Measurements from ENCODE around the gene ALDOC. TPM values are rescaled to one million over a fixed set of nuclear protein-coding genes. Genes with fewer than 3 reads are reported as not detected.
A peak's percentile ranks its signal among the peaks of the same experiment; 100 is the strongest.

Gene ALDOC
- total and polyA plus RNA-seq, 10 of the 15 experiments (the other 5 are each of a cell fraction or from before 2014, with no cell fraction given): 16.0 to 268 (median 78.2) TPM

DNA sequence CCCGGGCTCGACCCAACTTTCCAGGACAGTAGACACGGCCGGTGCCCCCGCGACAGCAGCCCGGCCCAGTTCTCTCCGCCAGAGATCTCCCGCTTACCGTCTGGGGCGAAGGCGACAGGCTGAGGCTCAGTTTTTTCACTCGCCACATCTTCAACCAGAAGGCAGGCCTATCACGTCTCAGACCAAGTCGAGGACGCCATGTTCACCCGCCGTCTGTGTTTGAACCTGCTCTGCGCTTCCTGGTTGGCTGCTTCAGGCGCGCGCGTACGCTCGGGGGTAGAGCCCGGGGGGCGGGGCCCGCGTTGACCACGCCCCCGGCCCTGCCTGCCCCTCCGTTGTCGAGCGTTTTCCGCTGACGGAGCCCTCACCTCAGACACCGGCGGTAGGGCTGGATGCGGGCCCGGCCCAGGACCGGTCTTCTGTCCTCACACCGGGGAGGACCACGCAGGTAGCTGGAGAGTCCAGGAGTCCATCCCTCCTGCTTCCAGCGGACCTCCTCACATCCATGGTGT lies 22.2 kb upstream of the ALDOC start, which contains the start of gene SPAG5 (continued):
- TF ChIP-seq EP300 (IDR thresholded peaks at IDR 0.05; ENCODE audit: borderline replicate concordance in 1 of 2, control insufficient read depth in 1 of 2, low read depth in 2 of 2, low read length in 2 of 2) (no peak), CBX3 (IDR thresholded peaks at IDR 0.05; ENCODE audit: borderline replicate concordance, low read depth) (no peak), CREM (IDR thresholded peaks at IDR 0.05; ENCODE audit: low read depth) (peak; percentile 36; the same call in 1 of the 2 replicates), KDM1A (IDR thresholded peaks at IDR 0.05; ENCODE audit: borderline replicate concordance) (no peak), SPI1 (IDR thresholded peaks at IDR 0.05; ENCODE audit: borderline replicate concordance, insufficient read depth, low read depth, low read length) (no peak), HDAC2 (IDR thresholded peaks at IDR 0.05) (0 out of 2 replicates have a peak, but pooled peaks have one; percentile 84), BMI1 (IDR thresholded peaks at IDR 0.05; ENCODE audit: borderline replicate concordance) (no peak), USF2 (IDR thresholded peaks at IDR 0.05; ENCODE audit: borderline replicate concordance, low read depth, low read length) (no peak), SRF (IDR thresholded peaks at IDR 0.05; ENCODE audit: low read depth in 2 of 2, low read length in 2 of 2) (0 out of 4 replicates have a peak, but pooled peaks of 1 of the 2 experiments have one; percentile 3), EED (IDR thresholded peaks at IDR 0.05; ENCODE audit: low read depth) (no peak), JUNB (IDR thresholded peaks at IDR 0.05) (no peak), ZNF622 (IDR thresholded peaks at IDR 0.05) (no peak), NR2F1 (conservative IDR thresholded peaks at IDR 0.05) (no peak), TAF1 (IDR thresholded peaks at IDR 0.05; ENCODE audit: borderline replicate concordance, low read depth, low read length) (peak; percentile 78), ESRRA (IDR thresholded peaks at IDR 0.05; ENCODE audit: low read length) (no peak), POLR2AphosphoS2 (IDR thresholded peaks at IDR 0.05; ENCODE audit: low read depth, low read length) (peak; percentile 57; the same call in 1 of the 2 replicates), SUZ12 (IDR thresholded peaks at IDR 0.05; ENCODE audit: unreplicated experiment) (no peak), SMC3 (IDR thresholded peaks at IDR 0.05; ENCODE audit: borderline replicate concordance, low read length) (no peak), YY1 (IDR thresholded peaks at IDR 0.05; ENCODE audit: low read depth, low read length) (peak; percentile 93), E2F8 (IDR thresholded peaks at IDR 0.05; ENCODE audit: low read depth, partially characterized antibody) (no peak), POLR2AphosphoS5 (IDR thresholded peaks at IDR 0.05; ENCODE audit: low read length) (peak; percentile 89), SUPT20H (IDR thresholded peaks at IDR 0.05; ENCODE audit: borderline replicate concordance, control insufficient read depth, low read depth, low read length) (no peak)
- TF ChIP-seq, protein P1, sequence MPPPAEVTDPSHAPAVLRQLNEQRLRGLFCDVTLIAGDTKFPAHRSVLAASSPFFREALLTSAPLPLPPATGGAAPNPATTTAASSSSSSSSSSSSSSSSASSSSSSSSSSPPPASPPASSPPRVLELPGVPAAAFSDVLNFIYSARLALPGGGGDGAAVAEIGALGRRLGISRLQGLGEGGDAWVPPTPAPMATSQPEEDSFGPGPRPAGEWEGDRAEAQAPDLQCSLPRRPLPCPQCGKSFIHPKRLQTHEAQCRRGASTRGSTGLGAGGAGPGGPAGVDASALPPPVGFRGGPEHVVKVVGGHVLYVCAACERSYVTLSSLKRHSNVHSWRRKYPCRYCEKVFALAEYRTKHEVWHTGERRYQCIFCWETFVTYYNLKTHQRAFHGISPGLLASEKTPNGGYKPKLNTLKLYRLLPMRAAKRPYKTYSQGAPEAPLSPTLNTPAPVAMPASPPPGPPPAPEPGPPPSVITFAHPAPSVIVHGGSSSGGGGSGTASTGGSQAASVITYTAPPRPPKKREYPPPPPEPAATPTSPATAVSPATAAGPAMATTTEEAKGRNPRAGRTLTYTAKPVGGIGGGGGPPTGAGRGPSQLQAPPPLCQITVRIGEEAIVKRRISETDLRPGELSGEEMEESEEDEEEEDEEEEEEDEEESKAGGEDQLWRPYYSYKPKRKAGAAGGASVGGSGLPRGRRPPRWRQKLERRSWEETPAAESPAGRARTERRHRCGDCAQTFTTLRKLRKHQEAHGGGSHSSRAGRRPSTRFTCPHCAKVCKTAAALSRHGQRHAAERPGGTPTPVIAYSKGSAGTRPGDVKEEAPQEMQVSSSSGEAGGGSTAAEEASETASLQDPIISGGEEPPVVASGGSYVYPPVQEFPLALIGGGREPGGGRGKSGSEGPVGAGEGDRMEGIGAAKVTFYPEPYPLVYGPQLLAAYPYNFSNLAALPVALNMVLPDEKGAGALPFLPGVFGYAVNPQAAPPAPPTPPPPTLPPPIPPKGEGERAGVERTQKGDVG (CRISPR knock-in tag; IDR thresholded peaks at IDR 0.05): no peak
